ENCODE results near the gene LBX2. TPM values are rescaled to one million over a fixed set of nuclear protein-coding genes. Genes with fewer than 3 reads are reported as not detected.
A peak's percentile ranks its signal among the peaks of the same experiment; 100 is the strongest.
"Not testable (repeated sequence)": the region's sequence is repeated elsewhere in the genome, so short reads cannot be mapped to it uniquely, and the experiment has no call there.

Gene LBX2
- total RNA-seq, 1 experiment from 2014 or later = 11.4 TPM

DNA sequence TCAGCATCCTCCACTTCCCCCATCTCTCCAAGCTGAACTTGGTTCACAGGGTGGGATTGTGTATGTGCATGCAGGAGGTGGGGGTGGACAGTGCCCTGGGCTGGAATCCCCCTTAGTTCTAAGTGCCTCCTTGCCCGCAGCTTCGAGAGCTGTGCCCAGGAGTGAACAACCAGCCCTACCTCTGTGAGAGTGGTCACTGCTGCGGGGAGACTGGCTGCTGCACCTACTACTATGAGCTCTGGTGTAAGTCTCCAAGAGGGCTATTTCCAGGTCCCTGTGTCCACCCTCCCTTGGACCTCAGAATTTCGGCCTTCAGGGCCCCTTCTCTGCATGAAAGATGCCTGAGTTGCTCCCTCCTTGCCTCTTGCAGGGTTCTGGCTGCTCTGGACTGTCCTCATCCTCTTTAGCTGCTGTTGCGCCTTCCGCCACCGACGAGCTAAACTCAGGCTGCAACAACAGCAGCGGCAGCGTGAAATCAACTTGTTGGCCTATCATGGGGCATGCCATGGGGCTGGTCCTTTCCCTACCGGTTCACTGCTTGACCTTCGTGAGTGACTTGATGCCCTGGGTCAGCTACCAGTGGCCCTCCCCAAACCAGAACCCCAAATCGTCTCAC is 39.8 kb downstream of the LBX2 start:
- DNase-seq; BruUV-seq (replicated peaks); H3K36me3 ChIP-seq (ENCODE audit: control insufficient read depth, insufficient read depth, low read length); H3K4me1 ChIP-seq; H3K27me3 Mint-ChIP-seq (ENCODE audit: insufficient read depth, unreplicated experiment); H3K9me3 Mint-ChIP-seq (ENCODE audit: unreplicated experiment); H3K9me3 ChIP-seq; H3K27me3 ChIP-seq (replicated peaks; ENCODE audit: control insufficient read depth, insufficient read depth, low read length); CTCF ChIA-PET: not testable (repeated sequence)
- H3K27ac Mint-ChIP-seq (ENCODE audit: unreplicated experiment) = peak overlapping the region; percentile 74
- intact Hi-C loops (cut with micrococcal nuclease; ENCODE audit: unreplicated experiment) = loop anchor here (2.0 kb wide), 1 partner anchor 47 kb away; the partner anchor contains the start of gene PCGF1
- POLR2A ChIA-PET = interaction anchor here (2.0 to 2.7 kb wide), 2 partner anchors 14 to 17 kb away, joined by 20 read pairs; partner anchors contain the start of gene MRPL53
- H3K36me3 Mint-ChIP-seq (ENCODE audit: insufficient read depth, unreplicated experiment) = peaks cover 71% of the 10 kb centered on the region
- peaks cover 37% of the 10 kb centered on the region for H3K4me1 Mint-ChIP-seq (ENCODE audit: low read depth, unreplicated experiment)
- peak overlapping the region; percentile 45 for H3K4me3 ChIP-seq (ENCODE audit: low read depth, low read length)
- peak overlapping the region; percentile 95 for H3K4me3 Mint-ChIP-seq (ENCODE audit: unreplicated experiment)

DNA sequence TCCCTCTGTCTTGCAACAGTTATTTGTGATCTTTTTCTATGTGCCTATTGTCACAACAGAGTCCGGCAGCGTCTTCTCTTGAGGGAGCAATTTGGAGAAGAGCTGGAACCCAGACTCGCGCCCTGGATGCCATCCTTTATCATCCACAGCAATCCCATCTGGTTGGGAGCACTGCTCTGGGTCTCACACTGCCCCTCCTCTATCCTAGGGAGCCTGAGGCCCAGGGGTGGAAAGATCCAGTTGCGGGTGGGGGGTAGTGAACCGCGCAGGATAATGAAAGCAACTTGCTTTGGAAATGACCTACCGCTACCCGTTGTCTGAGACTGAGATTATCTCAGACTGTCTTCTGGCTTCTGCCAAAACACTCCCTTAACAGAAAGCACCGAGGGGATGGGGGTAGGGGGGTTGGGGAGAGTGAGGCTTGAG is 40.5 kb downstream of the LBX2 start:
- CTCF ChIA-PET = interaction anchor here (0.5 to 1.6 kb wide), 7 partner anchors 8 to 68 kb away, joined by 3 to 8 read pairs (median 6); partner anchors contain the start of genes CCDC142, MRPL53 and TTC31
- intact Hi-C loops (cut with micrococcal nuclease; ENCODE audit: unreplicated experiment) = loop anchor here (1.0 to 2.0 kb wide), 5 partner anchors 7 to 48 kb away; partner anchors contain the start of genes MRPL53, PCGF1 and TTC31
- H3K4me1 Mint-ChIP-seq (ENCODE audit: low read depth, unreplicated experiment) = peaks cover 41% of the 10 kb centered on the region

DNA sequence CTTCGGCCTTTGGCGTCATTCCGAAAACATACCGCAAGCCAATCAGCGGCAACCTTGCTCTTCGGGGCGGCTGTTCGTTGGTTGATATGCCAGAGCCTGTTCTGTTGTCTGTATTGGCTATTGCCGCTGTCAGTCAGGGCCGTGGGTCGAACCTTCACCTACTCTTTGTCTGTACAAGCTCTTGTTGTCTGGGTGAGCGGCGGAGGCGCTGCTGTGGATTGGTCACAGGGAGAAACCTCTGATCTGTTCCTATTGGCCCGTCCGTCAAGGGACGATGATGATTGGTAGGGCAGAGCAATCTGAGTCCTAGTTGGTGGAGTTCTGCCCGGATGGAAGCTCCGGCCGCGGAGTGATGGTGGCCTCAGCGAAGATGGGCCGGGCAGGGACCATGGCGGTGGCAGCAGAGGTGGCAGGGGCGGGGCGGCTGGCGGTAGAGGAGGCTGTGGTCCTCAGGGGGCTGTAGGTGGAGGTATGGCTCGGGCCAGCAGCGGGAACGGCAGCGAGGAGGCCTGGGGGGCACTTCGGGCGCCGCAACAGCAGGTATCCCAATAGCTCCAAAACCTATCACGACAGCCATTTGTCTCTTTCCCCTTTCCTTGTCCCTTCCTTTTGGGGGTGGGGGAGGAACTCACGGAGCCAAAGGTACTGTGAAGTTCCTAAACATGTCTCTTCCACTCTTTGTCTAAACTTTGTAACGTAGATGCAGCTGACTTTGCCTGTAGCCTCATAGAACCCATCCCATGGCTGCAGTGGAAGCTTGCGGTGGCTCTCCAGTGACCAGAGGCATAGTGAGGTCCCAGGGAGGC is 41.1 kb downstream of the LBX2 start, which contains the start of gene WBP1:
TSS of gene WBP1 (plus strand) at position 307 of the 806 bp plus-strand sequence. CDS start at position 472, 165 bp downstream.
- no peaks in the 10 kb centered on the region for H3K27me3 ChIP-seq (replicated peaks; ENCODE audit: control insufficient read depth, insufficient read depth, low read length)
- intact Hi-C loops (cut with micrococcal nuclease; ENCODE audit: unreplicated experiment) = loop anchor here (1.0 to 2.0 kb wide), 5 partner anchors 8 to 48 kb away; partner anchors contain the start of genes MRPL53, PCGF1 and TTC31
- ChIA-PET CTCF (interaction anchor here (0.5 to 1.6 kb wide), 9 partner anchors 8 to 67 kb away, joined by 3 to 8 read pairs (median 6); partner anchors contain the start of genes C2orf81, CCDC142, MRPL53 and TTC31), POLR2A (interaction anchor here (0.7 to 2.7 kb wide), 11 partner anchors 9 to 630 kb away, joined by 3 to 24 read pairs (median 5); partner anchors contain the start of genes AUP1, HTRA2, MRPL53 and STAMBP)
- TF ChIP-seq, protein P1, sequence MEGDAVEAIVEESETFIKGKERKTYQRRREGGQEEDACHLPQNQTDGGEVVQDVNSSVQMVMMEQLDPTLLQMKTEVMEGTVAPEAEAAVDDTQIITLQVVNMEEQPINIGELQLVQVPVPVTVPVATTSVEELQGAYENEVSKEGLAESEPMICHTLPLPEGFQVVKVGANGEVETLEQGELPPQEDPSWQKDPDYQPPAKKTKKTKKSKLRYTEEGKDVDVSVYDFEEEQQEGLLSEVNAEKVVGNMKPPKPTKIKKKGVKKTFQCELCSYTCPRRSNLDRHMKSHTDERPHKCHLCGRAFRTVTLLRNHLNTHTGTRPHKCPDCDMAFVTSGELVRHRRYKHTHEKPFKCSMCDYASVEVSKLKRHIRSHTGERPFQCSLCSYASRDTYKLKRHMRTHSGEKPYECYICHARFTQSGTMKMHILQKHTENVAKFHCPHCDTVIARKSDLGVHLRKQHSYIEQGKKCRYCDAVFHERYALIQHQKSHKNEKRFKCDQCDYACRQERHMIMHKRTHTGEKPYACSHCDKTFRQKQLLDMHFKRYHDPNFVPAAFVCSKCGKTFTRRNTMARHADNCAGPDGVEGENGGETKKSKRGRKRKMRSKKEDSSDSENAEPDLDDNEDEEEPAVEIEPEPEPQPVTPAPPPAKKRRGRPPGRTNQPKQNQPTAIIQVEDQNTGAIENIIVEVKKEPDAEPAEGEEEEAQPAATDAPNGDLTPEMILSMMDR (IDR thresholded peaks at IDR 0.05; ENCODE audit: insufficient read depth in 1 of 2, low read depth in 1 of 2, low read length in 1 of 2, severe bottlenecking in 1 of 2, unreplicated experiment in 1 of 2) = no peak
- Mint-ChIP-seq H3K27ac (ENCODE audit: unreplicated experiment) (peak within 1 kb of the TSS; percentile 74), H3K36me3 (ENCODE audit: insufficient read depth, unreplicated experiment) (peaks cover 69% of the 10 kb centered on the region), H3K27me3 (ENCODE audit: insufficient read depth, unreplicated experiment) (no peaks in the 10 kb centered on the region), H3K4me1 (ENCODE audit: low read depth, unreplicated experiment) (peaks cover 42% of the 10 kb centered on the region), H3K9me3 (ENCODE audit: unreplicated experiment) (no peaks in the 10 kb centered on the region), H3K4me3 (ENCODE audit: unreplicated experiment) (peak within 1 kb of the TSS; percentile 95)
- H3K9me3 ChIP-seq = no peaks in the 10 kb centered on the region
- H3K36me3 ChIP-seq (ENCODE audit: control insufficient read depth, insufficient read depth, low read length) = peaks cover 4% of the 10 kb centered on the region
- peak within 1 kb of the TSS; percentile 65 for H3K4me3 ChIP-seq (ENCODE audit: low read depth, low read length)
- peak; percentile 100 for DNase-seq
- H3K4me1 ChIP-seq = peaks cover 10% of the 10 kb centered on the region; the same call in 1 of the 2 replicates
- BruUV-seq (replicated peaks) = TSS peak; percentile 58

More for the DNA sequence above, 40.5 kb downstream of the LBX2 start:
- Mint-ChIP-seq H3K36me3 (ENCODE audit: insufficient read depth, unreplicated experiment) (peaks cover 71% of the 10 kb centered on the region), H3K9me3 (ENCODE audit: unreplicated experiment) (no peaks in the 10 kb centered on the region), H3K4me3 (ENCODE audit: unreplicated experiment) (peak overlapping the region; percentile 95), H3K27ac (ENCODE audit: unreplicated experiment) (peak overlapping the region; percentile 74), H3K27me3 (ENCODE audit: insufficient read depth, unreplicated experiment) (no peaks in the 10 kb centered on the region)
- no peaks in the 10 kb centered on the region for H3K27me3 ChIP-seq (replicated peaks; ENCODE audit: control insufficient read depth, insufficient read depth, low read length)
- POLR2A ChIA-PET = interaction anchor here (0.7 to 2.7 kb wide), 10 partner anchors 8 to 630 kb away, joined by 3 to 24 read pairs (median 6); partner anchors contain the start of genes AUP1, HTRA2, MRPL53 and STAMBP
- H3K4me1 ChIP-seq = peaks cover 10% of the 10 kb centered on the region; the same call in 1 of the 2 replicates
- TF ChIP-seq, protein P1 (IDR thresholded peaks at IDR 0.05; ENCODE audit: insufficient read depth in 1 of 2, low read depth in 1 of 2, low read length in 1 of 2, severe bottlenecking in 1 of 2, unreplicated experiment in 1 of 2) = no peak
- peaks cover 4% of the 10 kb centered on the region for H3K36me3 ChIP-seq (ENCODE audit: control insufficient read depth, insufficient read depth, low read length)
- H3K4me3 ChIP-seq (ENCODE audit: low read depth, low read length) = peak overlapping the region; percentile 45
- DNase-seq = no peak
- H3K9me3 ChIP-seq = no peaks in the 10 kb centered on the region
- BruUV-seq (replicated peaks) = no TSS peak
